ENCODE results near the gene CCR5. TPM values are rescaled to one million over a fixed set of nuclear protein-coding genes. Genes with fewer than 3 reads are reported as not detected.

Gene CCR5
- total RNA-seq, 1 experiment from 2014 or later, result not detected

- Histone ChIP-seq H4K20me1 (ENCODE audit: insufficient read depth) (no peaks in the 10 kb centered on the region), H3K4me2 (ENCODE audit: low read length) (no peak overlapping the region), H3K4me3 (replicated peaks in 1 of 2; ENCODE audit: low read depth in 1 of 2, low read length in 2 of 2) (no peak overlapping the region), H3K27ac (ENCODE audit: low read depth, low read length) (no peak overlapping the region), H3K79me2 (ENCODE audit: insufficient read depth, low read length) (no peaks in the 10 kb centered on the region), H3K4me1 (ENCODE audit: control insufficient read depth in 1 of 2, insufficient read depth in 2 of 2, low read length in 2 of 2) (no peaks in the 10 kb centered on the region), H3K27me3 (ENCODE audit: insufficient read depth, low read length) (peaks cover 62% of the 10 kb centered on the region), H3K9me3 (ENCODE audit: control insufficient read depth in 1 of 2, insufficient read depth in 1 of 2, low read depth in 1 of 2, low read length in 2 of 2) (no peaks in the 10 kb centered on the region), H3K36me3 (ENCODE audit: control insufficient read depth in 1 of 2, insufficient read depth in 2 of 2, low read length in 2 of 2) (no peaks in the 10 kb centered on the region), H3K9ac (ENCODE audit: low read length) (no peak overlapping the region), H3K9me2 (ENCODE audit: insufficient read depth) (no peaks in the 10 kb centered on the region; the same call in 1 of the 2 replicates), H2AFZ (ENCODE audit: low read depth, low read length, poor library complexity, severe bottlenecking) (no peak overlapping the region)
- CTCF ChIA-PET, result no interaction called here
- ATAC-seq (no peak), DNase-seq (ENCODE audit: low read depth, low spot score) (no peak)
- POLR2A ChIA-PET, result no interaction called here
- intact Hi-C loops (cut with micrococcal nuclease), result no loop called here
- TF ChIP-seq CTCF (IDR thresholded peaks at IDR 0.05 in 2 of 3, conservative IDR thresholded peaks at IDR 0.05 in 1 of 3; ENCODE audit: borderline replicate concordance in 1 of 3, insufficient read depth in 1 of 3, low read depth in 2 of 3, low read length in 2 of 3) (no peak), RAD21 (IDR thresholded peaks at IDR 0.05; ENCODE audit: low read depth) (no peak), ZNF274 (IDR thresholded peaks at IDR 0.05; ENCODE audit: low read depth, low read length) (no peak), MAX (IDR thresholded peaks at IDR 0.05) (no peak), CEBPB (IDR thresholded peaks at IDR 0.05; ENCODE audit: low read depth) (no peak), POLR2A (IDR thresholded peaks at IDR 0.05; ENCODE audit: borderline replicate concordance, extremely low read depth, insufficient read depth, insufficient read length) (no peak)
- RAD21 ChIA-PET (ENCODE audit: low non-redundant PET in 1 of 2, low total read pairs in 2 of 2, uncharacterized antibody in 2 of 2, unreplicated experiment in 2 of 2), result no interaction called here
- no TSS peak for BruUV-seq (replicated peaks)
Measured at GRCh38 chr3:46353090-46353489, 17.7 kb upstream of the CCR5 start.

- Histone ChIP-seq H3K4me3 (replicated peaks in 1 of 2; ENCODE audit: low read depth in 1 of 2, low read length in 2 of 2) (no peak within 1 kb of the TSS), H3K9ac (ENCODE audit: low read length) (no peak within 1 kb of the TSS), H3K27ac (ENCODE audit: low read depth, low read length) (no peak within 1 kb of the TSS), H3K79me2 (ENCODE audit: insufficient read depth, low read length) (no peaks in the 10 kb centered on the region), H3K9me2 (ENCODE audit: insufficient read depth) (no peaks in the 10 kb centered on the region; the same call in 1 of the 2 replicates), H2AFZ (ENCODE audit: low read depth, low read length, poor library complexity, severe bottlenecking) (no peak within 1 kb of the TSS), H3K4me1 (ENCODE audit: control insufficient read depth in 1 of 2, insufficient read depth in 2 of 2, low read length in 2 of 2) (no peaks in the 10 kb centered on the region), H3K9me3 (ENCODE audit: control insufficient read depth in 1 of 2, insufficient read depth in 1 of 2, low read depth in 1 of 2, low read length in 2 of 2) (no peaks in the 10 kb centered on the region), H3K36me3 (ENCODE audit: control insufficient read depth in 1 of 2, insufficient read depth in 2 of 2, low read length in 2 of 2) (no peaks in the 10 kb centered on the region), H4K20me1 (ENCODE audit: insufficient read depth) (no peaks in the 10 kb centered on the region), H3K4me2 (ENCODE audit: low read length) (no peak within 1 kb of the TSS), H3K27me3 (ENCODE audit: insufficient read depth, low read length) (peaks cover 62% of the 10 kb centered on the region)
- intact Hi-C loops (cut with micrococcal nuclease), result no loop called here
- TF ChIP-seq EGR1 (IDR thresholded peaks at IDR 0.05; ENCODE audit: low read depth) (no peak), ZBTB33 (IDR thresholded peaks at IDR 0.05; ENCODE audit: extremely low read depth, insufficient replicate concordance, low read length) (no peak), EZH2 (IDR thresholded peaks at IDR 0.05) (no peak), SRF (IDR thresholded peaks at IDR 0.05; ENCODE audit: low read depth) (no peak), MAX (IDR thresholded peaks at IDR 0.05) (no peak), FOSL1 (IDR thresholded peaks at IDR 0.05; ENCODE audit: low read depth) (no peak), CBX3 (IDR thresholded peaks at IDR 0.05; ENCODE audit: low read depth) (no peak)
- POLR2A ChIA-PET, result no interaction called here
- CTCF ChIA-PET, result no interaction called here
- DNase-seq (ENCODE audit: low read depth, low spot score), result no peak
- RAD21 ChIA-PET (ENCODE audit: low non-redundant PET in 1 of 2, low total read pairs in 2 of 2, uncharacterized antibody in 2 of 2, unreplicated experiment in 2 of 2), result no interaction called here
- ATAC-seq, result no peak
- no TSS peak for BruUV-seq (replicated peaks)
Measured at GRCh38 chr3:46353647-46354410, 16.9 kb upstream of the CCR5 start, which contains the start of gene CCR2. CCR2 (plus strand) TSS chr3:46354111; CDS start chr3:46357528, 3,417 bp downstream.

All from HCT116 (cell line).